GM19025 (cell line): Measurements from ENCODE around the gene BCL6.
A peak's percentile ranks its signal among the peaks of the same experiment; 100 is the strongest.

ENCODE experiments used
- ATAC-seq: cut with Tn5 transposase; IDR thresholded peaks from one replicate; pipeline ENCODE4 v1.9.1; 2021; ENCODE audit warnings: mild to moderate bottlenecking, low read depth, moderate library complexity; ENCODE audit not compliant: unreplicated experiment

The BCL6 gene

DNA sequence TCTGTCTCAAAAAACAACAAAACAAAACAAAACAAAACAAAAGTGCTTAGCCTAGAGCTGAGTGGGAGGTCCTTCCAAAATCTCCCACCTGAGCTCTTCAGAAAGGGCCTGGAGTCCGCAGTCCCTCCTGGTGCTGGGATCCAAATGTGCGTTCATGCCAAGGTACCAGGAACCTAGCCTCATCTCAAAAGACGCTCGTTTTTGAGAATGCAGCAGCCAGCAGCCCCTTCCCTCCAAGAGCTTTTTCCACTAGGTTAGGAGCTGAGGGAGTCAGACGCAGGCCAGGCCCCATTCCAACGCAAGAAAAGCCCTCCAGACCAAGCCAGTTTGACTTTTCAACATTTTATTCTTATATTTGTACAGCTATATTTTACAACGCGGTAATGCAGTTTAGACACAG, 24.2 kb downstream of the BCL6 start:
- no peak for ATAC-seq

DNA sequence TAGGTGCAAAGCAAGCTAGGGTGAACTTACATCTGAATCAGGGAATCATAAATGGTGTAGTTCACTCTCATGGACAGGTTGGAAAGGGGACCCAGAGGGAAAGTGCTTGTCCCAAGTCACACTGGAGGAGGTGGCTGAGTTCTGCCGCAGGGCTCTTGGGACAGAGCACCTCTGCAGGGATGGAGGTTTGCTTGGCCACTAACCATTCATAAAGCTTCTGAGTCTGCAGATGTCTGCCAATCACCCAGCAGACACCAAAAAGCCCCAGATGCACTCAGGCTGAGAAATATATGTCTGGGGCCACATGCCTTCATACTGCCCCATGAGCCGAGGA, 25.0 kb downstream of the BCL6 start:
- ATAC-seq, result no peak

DNA sequence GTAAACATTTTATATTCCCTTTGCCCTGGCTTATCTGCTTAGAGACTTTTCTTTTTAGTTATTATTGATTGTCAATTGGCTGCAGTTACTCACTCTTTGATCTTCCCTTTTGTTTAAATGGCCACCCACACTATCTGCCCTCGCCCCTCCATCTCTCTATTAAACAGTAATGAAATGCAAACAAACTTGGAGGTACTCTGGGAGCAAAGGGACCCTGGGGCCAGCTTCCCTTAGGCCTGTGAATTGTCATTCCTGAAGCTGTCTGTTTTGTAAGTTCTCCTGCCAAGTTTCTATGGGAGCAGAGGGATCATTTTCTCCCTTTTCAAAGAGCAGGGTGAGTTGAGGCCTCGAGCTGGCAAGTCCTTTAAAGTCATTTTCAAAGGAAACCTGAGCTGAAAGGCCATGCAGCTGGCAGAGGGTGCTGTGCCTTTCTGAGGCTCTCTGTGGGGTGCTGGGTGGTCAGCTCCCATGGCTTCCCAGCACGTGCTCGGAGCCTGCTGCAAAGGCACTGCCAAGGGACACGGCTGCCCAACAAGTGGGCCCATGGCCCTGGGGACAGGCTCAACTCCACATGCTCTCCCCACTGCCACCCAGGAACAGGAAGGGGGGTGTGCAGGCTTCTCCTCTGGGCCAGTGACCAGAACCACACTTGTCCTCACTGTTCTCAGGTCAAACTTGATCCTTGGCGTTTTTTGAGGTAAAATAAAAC, 25.5 kb downstream of the BCL6 start:
- ATAC-seq, result no peak

DNA sequence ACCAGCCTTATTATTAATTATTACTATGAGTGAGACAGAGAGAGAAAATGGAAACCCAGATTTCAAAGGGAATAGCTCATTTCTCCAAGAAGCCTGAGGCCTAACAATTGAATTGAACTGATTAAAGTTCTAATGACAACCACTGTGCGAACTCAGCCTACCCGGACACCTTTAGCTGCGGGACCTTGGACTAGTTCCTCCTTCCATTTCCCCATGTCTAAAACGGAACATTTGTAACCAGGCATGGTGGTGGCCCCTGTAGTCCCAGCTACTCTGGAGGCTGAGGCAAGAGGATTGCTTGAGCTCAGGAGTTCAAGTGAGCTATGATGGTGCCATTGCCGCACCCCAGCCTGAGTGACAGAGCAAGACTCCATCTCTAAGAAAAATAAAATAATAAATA, 26.5 kb downstream of the BCL6 start:
- ATAC-seq, result no peak

DNA sequence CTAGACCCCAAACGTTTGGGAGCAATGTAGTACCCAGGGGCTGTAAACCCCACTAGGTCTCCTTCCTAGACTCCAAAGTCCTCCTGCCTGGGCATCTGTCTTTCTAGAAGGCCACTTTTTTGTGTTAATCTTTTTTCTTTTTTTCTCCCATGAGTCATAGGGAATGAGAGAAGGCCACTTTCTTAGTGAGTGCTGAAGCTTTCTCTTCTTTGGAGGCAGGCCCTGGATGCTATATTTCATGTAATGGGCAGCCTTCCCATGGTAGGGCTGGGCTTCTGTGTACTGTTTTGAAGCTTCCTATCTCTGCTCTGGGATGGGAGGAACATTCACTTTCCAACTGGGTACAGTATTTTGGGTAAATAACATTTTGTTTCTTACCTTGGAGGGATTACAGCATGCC, 27.7 kb downstream of the BCL6 start:
- no peak for ATAC-seq

DNA sequence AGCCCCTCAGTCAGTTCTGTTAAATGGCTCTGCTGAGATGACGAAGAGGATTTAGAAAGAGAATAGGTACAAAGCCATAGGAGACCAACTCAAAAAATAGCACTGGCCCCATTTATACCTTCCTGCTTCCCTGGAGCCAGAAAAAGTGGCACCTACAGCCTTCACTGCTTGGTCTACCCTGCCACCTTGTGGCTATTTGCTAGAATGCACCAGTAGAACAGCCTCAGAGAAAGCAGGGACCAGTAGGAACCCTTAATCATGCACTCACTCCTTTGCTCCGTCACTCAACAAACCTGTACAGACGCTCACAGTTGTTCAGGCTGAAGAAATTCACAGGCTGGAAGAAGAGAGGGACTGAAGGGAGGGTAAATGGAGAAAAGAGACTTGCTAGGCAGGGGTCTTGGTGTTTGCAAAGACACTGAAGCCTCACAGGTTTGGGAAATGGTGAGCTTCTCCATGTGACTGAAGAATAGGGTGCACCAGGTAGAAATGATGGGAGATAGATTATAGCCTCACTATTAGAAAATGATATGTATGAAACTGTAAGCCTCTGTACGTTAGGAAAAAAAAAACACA, 30.8 kb downstream of the BCL6 start:
- peak; percentile 85 for ATAC-seq

DNA sequence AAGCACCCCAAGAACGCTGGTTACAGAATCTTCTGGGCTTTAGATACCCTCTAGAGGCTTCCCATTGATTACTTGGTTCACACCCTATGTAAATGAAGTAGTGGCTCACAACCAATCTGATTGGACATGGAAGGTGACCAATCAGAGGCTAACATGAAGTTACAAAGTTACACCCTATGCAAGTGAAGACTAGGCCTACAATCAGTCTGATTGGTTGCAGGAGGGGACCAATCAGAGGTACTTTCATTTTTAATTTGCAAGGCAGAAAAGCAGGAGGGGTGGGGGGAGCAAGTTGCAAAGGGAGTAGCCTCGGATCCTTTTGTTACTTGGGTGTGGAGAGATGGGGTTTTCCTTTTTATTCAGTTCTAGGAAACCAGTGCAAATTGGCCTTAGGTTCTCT, 31.8 kb downstream of the BCL6 start:
- ATAC-seq, result no peak

DNA sequence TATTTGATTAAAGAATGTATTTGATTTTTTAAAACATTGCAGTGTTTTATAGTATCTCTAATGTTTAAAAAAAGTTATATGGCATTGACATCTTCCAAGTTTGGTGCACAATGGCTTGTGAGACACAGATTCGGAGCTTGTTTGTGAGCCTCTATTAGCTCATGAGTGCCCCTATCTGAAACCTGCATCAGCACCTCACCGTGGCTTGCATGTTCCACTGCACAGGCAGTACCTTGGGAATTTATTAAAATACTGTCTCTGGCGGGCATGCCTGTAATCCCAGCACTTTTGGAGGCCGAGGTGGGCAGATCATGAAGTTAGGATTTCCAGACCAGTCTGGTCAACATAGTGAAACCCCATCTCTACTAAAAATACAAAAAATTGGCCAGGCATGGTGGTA, 36.1 kb downstream of the BCL6 start:
- ATAC-seq, result no peak

DNA sequence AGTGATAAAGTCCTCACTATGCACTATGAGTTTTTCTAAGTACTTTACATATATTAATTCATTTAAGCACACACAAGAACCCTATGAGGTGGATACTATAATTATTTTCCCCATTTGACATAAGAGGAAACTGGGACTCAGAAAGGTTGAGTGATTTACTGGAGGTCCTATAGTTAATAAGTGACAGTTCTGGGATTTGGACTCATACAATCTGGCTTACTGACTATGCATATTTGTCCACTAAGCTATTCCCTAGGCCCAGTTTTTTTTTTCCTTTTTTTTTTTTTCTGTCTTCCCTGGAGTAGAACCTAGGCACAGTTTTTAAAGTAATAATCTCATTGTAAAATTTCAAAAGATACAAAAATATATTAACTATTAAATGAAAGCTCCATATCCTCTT, 36.6 kb downstream of the BCL6 start:
- ATAC-seq, result no peak

DNA sequence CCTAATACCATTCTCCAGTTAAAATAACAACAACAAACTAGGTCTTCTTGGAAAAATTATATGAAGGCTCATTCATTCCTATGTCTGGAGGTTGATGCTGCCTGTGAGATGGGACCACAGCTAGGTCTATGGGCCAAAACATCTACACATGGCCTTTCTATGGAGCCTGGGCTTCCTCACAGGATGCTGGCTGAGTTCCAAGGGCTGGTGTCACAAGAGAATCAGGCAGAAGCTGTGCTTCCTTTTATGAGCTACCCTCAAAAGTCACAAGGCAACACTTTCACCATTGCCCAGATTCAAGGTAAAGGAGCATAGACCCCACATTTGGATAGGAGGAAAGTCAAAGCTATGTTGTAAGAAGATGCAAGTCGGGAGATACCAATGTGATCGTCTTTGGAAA, 38.3 kb downstream of the BCL6 start:
- no peak for ATAC-seq

DNA sequence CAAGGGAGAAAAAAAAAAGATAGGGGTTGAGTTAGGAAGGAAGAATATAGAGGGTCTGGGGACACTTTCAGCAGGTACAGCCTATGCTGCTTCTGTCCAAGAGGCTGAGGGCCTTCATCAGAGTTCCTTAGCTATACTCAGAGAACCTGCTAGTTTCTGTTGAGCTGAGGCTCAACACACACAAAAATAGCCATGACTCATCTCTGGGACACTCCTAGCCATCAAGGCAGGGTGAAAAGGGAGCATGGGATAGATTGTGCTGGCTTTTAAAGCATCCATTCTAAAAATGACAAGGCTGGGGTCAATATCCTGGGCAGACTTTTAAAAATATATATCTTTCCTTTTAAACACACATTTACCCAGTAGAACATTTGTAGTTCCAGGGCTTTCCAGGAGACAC, 40.1 kb downstream of the BCL6 start:
- no peak for ATAC-seq

DNA sequence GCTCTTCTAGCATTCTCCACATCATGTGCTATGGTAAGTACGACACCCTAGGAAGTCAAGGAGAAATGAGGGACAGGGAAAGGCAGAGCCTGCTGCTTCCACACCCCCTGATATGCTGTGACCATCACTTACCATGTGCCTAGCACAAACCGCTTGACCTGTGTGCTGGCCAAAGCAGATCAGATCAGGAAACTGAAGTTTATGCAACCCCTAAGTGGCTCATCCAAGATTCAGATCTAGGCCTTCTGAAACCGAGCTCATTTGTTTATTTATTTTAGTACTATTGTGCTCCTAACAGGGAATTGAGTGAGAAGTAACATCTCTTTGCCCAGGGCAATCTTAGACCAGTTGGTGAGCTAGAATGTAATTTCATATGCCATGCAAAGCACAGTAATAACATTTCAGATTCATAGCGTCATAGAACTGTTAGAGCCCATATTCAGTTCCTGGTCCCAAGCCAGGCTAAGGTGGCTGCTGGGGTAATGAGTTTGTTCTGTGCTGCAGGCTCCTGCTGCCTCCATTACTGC, 42.7 kb downstream of the BCL6 start, which contains the start of gene RTP2:
Gene RTP2, minus strand, starts transcription at position 51 of the 527 bp plus-strand sequence. CDS start 429 bp downstream, outside the sequence.
- no peak for ATAC-seq

DNA sequence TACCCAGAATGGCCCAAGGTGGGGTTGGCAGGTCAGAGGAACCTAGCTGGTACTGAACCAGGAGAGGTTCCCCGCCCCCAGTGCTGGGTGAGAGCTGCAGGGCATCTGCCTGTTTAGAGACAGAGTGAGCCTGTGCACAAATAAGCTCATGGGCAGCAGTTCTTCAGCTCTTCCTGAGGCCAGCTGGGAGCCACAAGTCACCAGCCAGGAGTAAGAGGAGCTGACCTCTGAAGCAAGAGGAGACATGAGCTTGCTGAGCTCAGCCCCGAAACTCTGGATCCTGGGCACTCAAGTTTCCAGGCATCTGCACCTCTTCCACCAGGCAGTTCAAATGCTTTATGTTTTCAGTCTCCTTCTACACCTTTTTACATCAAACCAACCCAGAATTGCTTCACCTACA, 45.0 kb downstream of the BCL6 start:
- ATAC-seq, result no peak

DNA sequence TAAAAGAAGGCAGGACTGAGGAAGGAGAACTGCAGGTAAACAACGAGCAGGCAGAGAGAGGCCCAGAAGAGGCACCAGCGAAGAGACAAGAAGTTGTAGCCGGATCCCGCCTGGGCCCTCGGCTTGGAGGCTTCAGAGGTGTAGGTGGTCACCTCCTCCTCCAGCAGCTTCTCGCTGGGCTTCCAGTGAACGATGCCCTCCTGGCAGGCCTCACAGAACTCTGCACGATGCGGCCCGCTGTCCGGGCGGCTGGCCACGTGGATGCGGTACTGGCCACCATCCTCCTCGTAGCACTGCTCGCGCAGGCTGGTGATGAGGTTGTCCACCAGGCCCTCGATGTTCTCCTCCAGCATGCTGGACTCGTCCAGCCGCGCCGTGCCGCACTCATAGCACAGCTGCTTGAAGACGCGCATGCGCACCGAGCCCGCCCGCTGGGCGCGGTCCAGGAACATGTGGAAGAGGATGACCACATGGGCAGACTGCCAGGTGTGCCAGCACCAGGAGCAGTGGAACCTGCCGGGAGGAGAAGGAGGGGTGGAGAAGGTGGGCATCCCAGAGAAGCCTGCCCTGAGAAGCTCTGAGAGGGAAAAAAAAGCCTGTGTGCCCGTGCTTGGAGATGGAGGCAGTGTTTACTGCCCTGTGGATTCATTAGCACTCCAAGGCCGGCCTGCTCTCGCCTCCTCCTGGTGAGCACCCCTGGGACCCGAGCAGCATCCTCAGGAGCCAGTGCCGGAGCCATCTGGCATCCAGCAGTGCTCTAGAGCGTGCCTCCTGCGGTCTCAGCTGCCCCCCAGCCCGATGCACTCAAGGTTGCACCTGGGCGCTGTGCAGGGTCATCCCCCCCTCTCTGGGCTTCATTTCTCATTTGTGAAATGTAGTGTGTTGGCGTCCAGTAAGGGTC, 46.5 kb downstream of the BCL6 start:
- ATAC-seq, result no peak

DNA sequence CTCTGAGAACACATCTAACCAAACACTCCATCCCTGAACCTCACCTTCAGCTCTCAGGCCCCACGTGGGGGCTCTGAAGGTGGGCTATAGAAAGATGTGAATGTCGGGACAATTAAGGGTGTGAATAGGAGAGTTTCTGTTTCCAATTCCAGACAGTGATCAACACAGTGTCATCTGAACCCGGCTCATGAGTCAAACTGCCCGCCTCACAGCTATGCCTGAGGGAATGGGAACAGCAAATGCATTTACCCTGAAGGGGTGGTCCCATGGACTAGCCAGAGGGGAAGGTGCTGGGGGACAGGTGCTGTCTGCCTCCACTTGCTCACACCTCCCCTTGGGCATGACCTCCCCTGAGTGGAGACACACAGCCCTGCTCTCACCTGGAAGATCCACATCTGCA, 49.2 kb downstream of the BCL6 start:
- no peak for ATAC-seq

DNA sequence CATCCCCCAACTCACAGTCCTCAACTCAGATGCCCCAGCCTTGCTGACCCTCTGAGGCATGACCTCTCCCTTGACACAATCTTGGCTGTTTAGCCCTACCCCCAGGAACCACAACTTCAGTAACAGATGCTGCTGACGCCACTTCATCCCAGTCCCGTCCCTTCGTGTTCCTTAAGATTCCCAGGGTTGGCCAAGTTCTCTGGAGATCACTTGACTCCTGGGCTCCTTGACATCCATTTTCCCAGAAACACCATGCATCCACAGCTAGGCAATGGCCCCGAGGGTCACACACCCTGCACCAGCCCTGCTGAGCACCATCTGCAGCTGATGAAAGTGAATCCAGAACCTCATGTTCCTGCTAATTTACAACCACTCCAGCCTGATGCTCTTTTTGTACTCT, 49.8 kb downstream of the BCL6 start:
- no peak for ATAC-seq

DNA sequence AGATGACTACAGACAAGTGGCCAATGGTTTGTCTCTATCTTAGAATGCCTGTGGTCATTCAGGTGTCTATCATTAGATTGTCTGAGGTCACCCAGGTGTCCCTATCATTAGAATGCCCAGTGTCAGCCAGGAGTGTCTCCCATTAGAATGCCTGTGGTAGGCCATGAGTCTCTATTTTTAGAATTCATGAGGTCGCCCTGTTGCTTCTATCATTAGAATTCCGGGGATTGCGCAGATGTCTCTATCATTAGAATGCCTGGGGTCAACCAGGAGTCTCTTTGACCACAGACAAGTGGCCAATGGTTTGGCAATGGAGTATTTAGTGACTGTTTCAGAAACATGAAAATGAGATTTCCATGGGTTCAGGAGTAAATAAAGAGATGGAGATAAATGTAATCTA, 50.5 kb downstream of the BCL6 start:
- no peak for ATAC-seq

DNA sequence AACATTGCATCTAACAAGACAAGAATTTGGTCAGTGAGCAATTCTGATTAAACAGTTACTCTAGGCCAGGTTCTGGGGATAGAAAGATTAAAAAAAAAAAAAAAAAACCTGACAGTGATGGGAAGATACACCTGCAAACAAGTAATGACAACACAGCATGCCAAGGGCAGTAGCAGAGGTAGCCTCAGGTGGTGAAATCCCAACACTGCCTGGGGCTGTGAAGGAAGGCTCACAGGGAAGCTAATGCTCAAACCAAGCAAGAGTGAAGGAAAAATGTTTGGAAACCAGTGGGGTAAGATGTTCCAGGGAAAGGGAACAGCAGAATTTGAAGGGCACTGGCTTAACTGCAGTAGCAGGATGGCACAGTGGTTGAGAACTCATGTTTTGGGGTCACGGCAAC, 51.8 kb downstream of the BCL6 start:
- ATAC-seq, result no peak

DNA sequence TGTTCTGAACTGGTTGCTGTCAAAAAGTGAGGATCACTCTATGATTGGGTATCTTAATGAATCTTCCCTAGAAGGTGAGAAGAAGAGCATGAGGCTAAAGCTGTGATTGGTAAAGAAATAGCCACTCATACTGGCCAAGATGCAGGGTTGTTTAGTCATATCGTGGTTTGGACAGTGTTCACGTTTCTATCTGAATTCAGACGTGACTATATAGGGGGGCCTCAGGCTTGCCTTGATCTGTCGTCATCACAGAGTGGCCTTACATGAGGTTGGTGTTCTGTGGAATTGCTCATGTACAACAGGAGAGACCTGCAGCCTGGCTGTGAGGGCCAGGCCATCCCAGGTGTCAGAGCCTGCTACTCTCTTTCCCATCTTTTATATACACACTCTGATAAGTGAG, 55.3 kb downstream of the BCL6 start:
- ATAC-seq, result no peak

DNA sequence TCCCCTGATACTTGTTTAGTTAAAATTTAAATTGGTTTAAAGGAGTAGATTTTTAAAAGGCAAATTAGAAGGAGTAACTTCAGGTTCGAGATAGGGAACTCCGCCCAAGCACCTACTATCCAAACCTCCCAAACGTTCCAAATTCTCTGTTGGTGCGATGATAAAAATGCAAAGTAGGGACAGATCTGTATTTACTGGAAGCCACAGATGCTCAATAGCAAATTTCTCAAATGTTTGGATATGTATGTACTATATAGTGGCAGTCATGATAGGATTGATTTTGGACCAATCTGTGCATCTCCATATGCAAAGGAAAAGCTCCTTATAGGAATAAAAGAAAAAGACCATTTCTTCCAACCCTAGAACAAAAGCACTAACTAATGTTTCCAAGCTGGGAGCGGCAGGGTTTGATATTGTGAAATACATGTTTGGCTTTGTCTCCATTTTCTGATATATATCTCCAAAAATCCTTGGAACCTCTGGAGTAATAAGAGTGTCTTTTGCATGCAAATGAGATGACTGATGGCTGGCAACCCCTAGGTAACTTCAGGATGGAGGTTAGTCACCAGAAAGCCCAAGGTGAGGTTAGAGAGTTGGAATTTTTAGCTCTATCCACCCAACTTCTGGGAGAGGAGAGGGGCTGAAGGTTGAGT, 58.5 kb downstream of the BCL6 start:
- ATAC-seq, result no peak

DNA sequence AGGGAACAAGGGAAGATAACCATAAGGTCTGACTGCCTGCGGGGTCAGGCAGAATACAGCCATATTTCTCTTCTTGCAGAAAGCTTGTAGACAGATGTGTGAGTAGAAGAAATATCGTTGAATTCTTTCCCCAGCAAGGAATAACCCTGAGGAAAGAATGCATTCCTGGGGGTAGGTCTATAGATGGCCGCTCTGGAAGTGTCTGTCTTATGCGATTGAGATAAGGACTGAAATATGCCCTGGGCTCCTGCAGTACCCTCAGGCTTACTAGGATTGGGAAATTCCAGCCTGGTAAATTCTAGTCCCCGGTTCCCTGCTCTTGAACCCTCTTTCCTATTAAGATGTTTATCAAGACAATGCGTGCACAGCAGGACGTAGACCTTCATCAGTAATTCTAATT, 59.3 kb downstream of the BCL6 start:
- ATAC-seq, result no peak
